PFSK-1 (cell line): ENCODE measurements around the gene G3BP1.

Source experiments
- FOXP2 ChIP-seq: optimal IDR thresholded peaks from 2 replicates; pipeline ENCODE3; 2011; ENCODE audit warnings: borderline replicate concordance, control low read depth, inconsistent platforms; ENCODE audit not compliant: insufficient read depth; ENCODE audit errors: extremely low read length, extremely low read depth
- POLR2AphosphoS5 ChIP-seq: IDR thresholded peaks from 2 replicates; pipeline ENCODE4 v1.6.1; 2012; ENCODE audit warnings: low read depth, mild to moderate bottlenecking, control low read depth, low read length, moderate library complexity
- REST ChIP-seq, 2 experiments: IDR thresholded peaks; 2 replicates each; pipeline versions ENCODE4 v1.6.1 to v1.8.0; 2011 to 2012; ENCODE audit warnings: low read depth in 2 of 2, low read length in 2 of 2, control low read depth in 1 of 2, inconsistent platforms in 1 of 2, mild to moderate bottlenecking in 1 of 2, moderate library complexity in 1 of 2; ENCODE audit not compliant: insufficient read depth in 1 of 2
- SIN3A ChIP-seq: IDR thresholded peaks from 2 replicates; pipeline ENCODE4 v1.6.1; 2012; ENCODE audit warnings: mild to moderate bottlenecking, low read length, moderate library complexity, borderline replicate concordance; ENCODE audit not compliant: insufficient read depth
- TAF1 ChIP-seq: IDR thresholded peaks from 2 replicates; pipeline ENCODE4 v1.6.1; 2012; ENCODE audit warnings: low read length, control low read depth, borderline replicate concordance; ENCODE audit not compliant: insufficient read depth

Gene G3BP1

GRCh38 chr5:151808451-151809169 is 36.9 kb downstream of the G3BP1 start:
- TF ChIP-seq TAF1, result no peak
- no peak for TF ChIP-seq POLR2AphosphoS5
- no peak for TF ChIP-seq FOXP2
- no peak for TF ChIP-seq REST (IDR thresholded peaks at IDR 0.05; ENCODE audit: insufficient read depth in 1 of 2, low read depth in 2 of 2, low read length in 2 of 2)
- no peak for TF ChIP-seq SIN3A

GRCh38 chr5:151810449-151810848 is 38.7 kb downstream of the G3BP1 start:
- TF ChIP-seq TAF1, result no peak
- no peak for TF ChIP-seq SIN3A
- TF ChIP-seq POLR2AphosphoS5, result no peak
- no peak for TF ChIP-seq FOXP2
- no peak for TF ChIP-seq REST (IDR thresholded peaks at IDR 0.05; ENCODE audit: insufficient read depth in 1 of 2, low read depth in 2 of 2, low read length in 2 of 2)

GRCh38 chr5:151810897-151811296 is 39.1 kb downstream of the G3BP1 start:
- TF ChIP-seq TAF1 (no peak), SIN3A (no peak), POLR2AphosphoS5 (no peak), REST (IDR thresholded peaks at IDR 0.05; ENCODE audit: insufficient read depth in 1 of 2, low read depth in 2 of 2, low read length in 2 of 2) (no peak), FOXP2 (no peak)

GRCh38 chr5:151811593-151812321 is 40.0 kb downstream of the G3BP1 start:
- TF ChIP-seq SIN3A (no peak), REST (IDR thresholded peaks at IDR 0.05; ENCODE audit: insufficient read depth in 1 of 2, low read depth in 2 of 2, low read length in 2 of 2) (no peak), POLR2AphosphoS5 (no peak), FOXP2 (no peak)
